ENCODE measurements around the gene SPINT2. TPM values are rescaled to one million over a fixed set of nuclear protein-coding genes. Genes with fewer than 3 reads are reported as not detected.
"Not testable (repeated sequence)": the region's sequence is repeated elsewhere in the genome, so short reads cannot be mapped to it uniquely, and the experiment has no call there.

The SPINT2 gene
- total and polyA plus RNA-seq, 4 donors: 7.0 to 43.0 (median 10.7) TPM

DNA sequence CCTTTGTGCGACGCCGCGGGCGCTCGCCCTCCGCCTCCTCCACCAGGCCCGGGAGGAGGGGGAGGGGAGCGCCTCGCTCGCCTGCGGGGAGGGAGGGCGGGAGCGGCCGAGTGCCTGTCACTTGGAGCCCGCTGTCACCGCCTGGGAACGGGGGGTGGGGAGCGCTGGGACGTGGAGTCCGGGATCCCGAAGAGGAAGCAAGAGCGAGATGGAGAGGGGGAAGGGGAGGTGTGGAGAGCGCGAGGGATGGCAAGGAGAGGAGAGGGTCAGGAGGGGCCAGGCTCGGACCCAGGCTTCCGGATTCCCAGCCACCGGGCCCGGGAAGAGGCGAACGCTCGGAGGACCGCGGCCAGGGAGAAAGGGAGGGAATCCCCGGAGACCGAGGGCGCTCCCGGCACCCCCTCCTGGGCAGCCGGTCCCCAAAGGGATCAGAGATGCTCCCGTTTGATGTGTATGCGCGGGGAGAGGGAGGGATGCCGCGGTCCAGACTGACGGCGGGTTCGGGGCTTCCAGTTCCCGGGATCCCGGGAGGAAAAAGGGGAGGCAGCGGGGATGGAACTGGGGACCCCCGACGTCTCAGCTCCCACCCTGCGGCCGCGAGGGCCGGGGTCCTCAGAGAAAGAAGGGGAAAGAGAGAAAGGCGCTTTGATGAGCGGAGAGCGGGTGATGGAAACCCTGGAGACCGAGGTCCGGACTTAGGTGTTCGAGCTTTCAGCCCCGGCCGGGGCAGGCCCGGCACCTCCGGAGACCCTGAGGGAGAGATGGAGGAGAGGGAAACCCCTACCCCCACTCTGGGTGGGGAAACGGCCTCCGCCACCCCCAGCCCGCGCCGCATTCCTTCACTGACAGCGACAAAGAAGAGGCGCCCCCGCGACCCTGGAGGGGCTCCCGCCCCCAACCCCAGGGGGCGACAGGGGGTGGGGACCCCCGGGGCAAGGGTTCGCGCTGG is 35.6 kb upstream of the SPINT2 start (continued):
- TF ChIP-seq, protein P1, sequence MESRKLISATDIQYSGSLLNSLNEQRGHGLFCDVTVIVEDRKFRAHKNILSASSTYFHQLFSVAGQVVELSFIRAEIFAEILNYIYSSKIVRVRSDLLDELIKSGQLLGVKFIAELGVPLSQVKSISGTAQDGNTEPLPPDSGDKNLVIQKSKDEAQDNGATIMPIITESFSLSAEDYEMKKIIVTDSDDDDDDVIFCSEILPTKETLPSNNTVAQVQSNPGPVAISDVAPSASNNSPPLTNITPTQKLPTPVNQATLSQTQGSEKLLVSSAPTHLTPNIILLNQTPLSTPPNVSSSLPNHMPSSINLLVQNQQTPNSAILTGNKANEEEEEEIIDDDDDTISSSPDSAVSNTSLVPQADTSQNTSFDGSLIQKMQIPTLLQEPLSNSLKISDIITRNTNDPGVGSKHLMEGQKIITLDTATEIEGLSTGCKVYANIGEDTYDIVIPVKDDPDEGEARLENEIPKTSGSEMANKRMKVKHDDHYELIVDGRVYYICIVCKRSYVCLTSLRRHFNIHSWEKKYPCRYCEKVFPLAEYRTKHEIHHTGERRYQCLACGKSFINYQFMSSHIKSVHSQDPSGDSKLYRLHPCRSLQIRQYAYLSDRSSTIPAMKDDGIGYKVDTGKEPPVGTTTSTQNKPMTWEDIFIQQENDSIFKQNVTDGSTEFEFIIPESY (IDR thresholded peaks at IDR 0.05): no peak
- TF ChIP-seq RAD21 (IDR thresholded peaks at IDR 0.05) (no peak), YY1 (IDR thresholded peaks at IDR 0.05) (no peak), NR2F2 (IDR thresholded peaks at IDR 0.05) (no peak), EGR1 (IDR thresholded peaks at IDR 0.05; ENCODE audit: low read depth in 2 of 2) (no peak), JUND (IDR thresholded peaks at IDR 0.05) (no peak), TAF1 (conservative IDR thresholded peaks at IDR 0.05) (no peak)
- TF ChIP-seq, protein P2, sequence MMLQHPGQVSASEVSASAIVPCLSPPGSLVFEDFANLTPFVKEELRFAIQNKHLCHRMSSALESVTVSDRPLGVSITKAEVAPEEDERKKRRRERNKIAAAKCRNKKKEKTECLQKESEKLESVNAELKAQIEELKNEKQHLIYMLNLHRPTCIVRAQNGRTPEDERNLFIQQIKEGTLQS (IDR thresholded peaks at IDR 0.05): no peak

DNA sequence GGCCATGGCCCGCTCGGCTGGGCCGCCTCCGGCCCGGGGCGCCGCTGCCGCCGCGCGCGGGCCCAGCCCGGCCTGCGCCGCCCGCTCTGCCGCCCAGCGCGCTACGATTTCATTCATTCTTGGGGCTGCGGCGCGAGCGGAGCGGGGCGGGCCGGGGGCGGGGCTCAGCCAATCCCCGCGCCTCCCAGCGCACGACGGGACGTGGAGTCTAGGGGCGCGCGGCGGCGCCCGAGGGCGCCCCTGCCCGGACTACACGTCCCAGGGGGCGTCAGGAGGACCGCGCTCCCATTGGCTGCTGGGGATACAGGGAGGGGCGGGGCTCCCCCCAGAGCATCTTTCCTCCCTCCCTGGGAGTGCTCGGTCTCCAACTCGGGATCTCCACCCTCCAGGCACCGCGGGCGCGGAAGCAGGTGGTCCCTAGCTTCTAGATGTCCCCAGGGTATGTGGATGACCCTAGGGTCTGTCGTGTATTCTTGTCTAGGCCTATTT is 34.7 kb upstream of the SPINT2 start:
- H3K27me3 ChIP-seq (ENCODE audit: control insufficient read depth in 4 of 4, insufficient read depth in 4 of 4, low read length in 3 of 4): peaks cover 0 to 9% (median 4%) of the 10 kb centered on the region in 4 donors
- 3% methylated on average over 54 of the region's 54 CpGs for WGBS
- H3K9me3 ChIP-seq (ENCODE audit: control insufficient read depth in 4 of 4, low read length in 3 of 4): no peaks in the 10 kb centered on the region
- peak overlapping the region in 1 of 3 donors; percentile 33 for H3K4me3 ChIP-seq (ENCODE audit: low read depth in 1 of 3, low read length in 3 of 3)
- H3K4me1 ChIP-seq (ENCODE audit: control insufficient read depth in 4 of 4, insufficient read depth in 4 of 4, low read length in 3 of 4): peaks cover 0 to 8% (median 2%) of the 10 kb centered on the region in 4 donors
- no peak overlapping the region for H3K27ac ChIP-seq (ENCODE audit: low read depth in 1 of 2, low read length in 2 of 2)
- no peak overlapping the region for H3K9ac ChIP-seq (ENCODE audit: low read depth in 1 of 2, low read length in 2 of 2)
- no peaks in the 10 kb centered on the region for H3K36me3 ChIP-seq (ENCODE audit: control insufficient read depth in 4 of 4, insufficient read depth in 3 of 4, low read depth in 1 of 4, low read length in 3 of 4)
- no peak for TF ChIP-seq TAF1 (conservative IDR thresholded peaks at IDR 0.05)
- TF ChIP-seq, protein P2 (IDR thresholded peaks at IDR 0.05): no peak
- no peak for TF ChIP-seq EGR1 (IDR thresholded peaks at IDR 0.05; ENCODE audit: low read depth in 2 of 2)
- TF ChIP-seq SP1 (IDR thresholded peaks at IDR 0.05): no peak
- TF ChIP-seq GABPA (IDR thresholded peaks at IDR 0.05 in 1 of 2, conservative IDR thresholded peaks at IDR 0.05 in 1 of 2): no peak
- no peak for TF ChIP-seq NR2F2 (IDR thresholded peaks at IDR 0.05)
- no peak for TF ChIP-seq RXRA (IDR thresholded peaks at IDR 0.05)
- no peak for TF ChIP-seq HNF4G (IDR thresholded peaks at IDR 0.05)
- no peak for TF ChIP-seq JUND (IDR thresholded peaks at IDR 0.05)
- no peak for TF ChIP-seq FOXA2 (IDR thresholded peaks at IDR 0.05)
- TF ChIP-seq, protein P3, sequence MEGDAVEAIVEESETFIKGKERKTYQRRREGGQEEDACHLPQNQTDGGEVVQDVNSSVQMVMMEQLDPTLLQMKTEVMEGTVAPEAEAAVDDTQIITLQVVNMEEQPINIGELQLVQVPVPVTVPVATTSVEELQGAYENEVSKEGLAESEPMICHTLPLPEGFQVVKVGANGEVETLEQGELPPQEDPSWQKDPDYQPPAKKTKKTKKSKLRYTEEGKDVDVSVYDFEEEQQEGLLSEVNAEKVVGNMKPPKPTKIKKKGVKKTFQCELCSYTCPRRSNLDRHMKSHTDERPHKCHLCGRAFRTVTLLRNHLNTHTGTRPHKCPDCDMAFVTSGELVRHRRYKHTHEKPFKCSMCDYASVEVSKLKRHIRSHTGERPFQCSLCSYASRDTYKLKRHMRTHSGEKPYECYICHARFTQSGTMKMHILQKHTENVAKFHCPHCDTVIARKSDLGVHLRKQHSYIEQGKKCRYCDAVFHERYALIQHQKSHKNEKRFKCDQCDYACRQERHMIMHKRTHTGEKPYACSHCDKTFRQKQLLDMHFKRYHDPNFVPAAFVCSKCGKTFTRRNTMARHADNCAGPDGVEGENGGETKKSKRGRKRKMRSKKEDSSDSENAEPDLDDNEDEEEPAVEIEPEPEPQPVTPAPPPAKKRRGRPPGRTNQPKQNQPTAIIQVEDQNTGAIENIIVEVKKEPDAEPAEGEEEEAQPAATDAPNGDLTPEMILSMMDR (IDR thresholded peaks at IDR 0.05; ENCODE audit: low read depth, low read length, missing input control): no peak
- TF ChIP-seq, protein P1 (IDR thresholded peaks at IDR 0.05): no peak
- no peak for TF ChIP-seq YY1 (IDR thresholded peaks at IDR 0.05)
- TF ChIP-seq, protein P4, sequence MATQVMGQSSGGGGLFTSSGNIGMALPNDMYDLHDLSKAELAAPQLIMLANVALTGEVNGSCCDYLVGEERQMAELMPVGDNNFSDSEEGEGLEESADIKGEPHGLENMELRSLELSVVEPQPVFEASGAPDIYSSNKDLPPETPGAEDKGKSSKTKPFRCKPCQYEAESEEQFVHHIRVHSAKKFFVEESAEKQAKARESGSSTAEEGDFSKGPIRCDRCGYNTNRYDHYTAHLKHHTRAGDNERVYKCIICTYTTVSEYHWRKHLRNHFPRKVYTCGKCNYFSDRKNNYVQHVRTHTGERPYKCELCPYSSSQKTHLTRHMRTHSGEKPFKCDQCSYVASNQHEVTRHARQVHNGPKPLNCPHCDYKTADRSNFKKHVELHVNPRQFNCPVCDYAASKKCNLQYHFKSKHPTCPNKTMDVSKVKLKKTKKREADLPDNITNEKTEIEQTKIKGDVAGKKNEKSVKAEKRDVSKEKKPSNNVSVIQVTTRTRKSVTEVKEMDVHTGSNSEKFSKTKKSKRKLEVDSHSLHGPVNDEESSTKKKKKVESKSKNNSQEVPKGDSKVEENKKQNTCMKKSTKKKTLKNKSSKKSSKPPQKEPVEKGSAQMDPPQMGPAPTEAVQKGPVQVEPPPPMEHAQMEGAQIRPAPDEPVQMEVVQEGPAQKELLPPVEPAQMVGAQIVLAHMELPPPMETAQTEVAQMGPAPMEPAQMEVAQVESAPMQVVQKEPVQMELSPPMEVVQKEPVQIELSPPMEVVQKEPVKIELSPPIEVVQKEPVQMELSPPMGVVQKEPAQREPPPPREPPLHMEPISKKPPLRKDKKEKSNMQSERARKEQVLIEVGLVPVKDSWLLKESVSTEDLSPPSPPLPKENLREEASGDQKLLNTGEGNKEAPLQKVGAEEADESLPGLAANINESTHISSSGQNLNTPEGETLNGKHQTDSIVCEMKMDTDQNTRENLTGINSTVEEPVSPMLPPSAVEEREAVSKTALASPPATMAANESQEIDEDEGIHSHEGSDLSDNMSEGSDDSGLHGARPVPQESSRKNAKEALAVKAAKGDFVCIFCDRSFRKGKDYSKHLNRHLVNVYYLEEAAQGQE (IDR thresholded peaks at IDR 0.05): no peak
- DNase-seq (ENCODE audit: low spot score): no peak

DNA sequence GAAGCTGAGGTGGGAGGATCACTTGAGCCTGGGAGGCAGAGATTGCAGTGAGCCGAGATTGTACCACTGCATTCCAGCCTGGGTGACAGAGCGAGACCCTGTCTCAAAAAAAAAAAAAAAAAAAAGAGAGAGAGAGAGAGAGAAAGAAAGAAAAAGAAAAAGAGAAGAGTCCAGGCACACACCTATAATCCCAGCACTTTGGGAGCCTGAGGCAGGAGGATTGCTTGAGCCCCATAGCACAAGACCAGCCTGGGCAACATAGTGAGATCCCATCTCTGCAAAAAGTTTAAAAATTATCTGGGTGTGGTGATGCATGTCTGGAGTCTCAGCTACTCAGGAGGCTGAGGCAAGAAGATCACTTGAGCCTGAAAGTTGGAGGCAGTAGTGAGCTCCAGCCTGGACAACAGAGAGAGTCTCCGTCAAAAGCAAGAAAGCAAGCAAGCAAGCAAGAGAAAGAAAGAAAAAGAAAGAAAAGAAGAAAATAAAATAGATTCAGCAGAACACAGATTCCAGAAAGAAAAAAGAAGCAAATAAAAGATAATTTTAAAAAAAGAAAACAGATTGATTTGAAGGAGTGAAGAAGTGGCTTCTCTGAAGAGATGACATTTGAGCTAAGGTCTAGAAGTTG is 33.8 kb upstream of the SPINT2 start:
- H3K4me3 ChIP-seq (ENCODE audit: low read depth in 1 of 3, low read length in 3 of 3); H3K27me3 ChIP-seq (ENCODE audit: control insufficient read depth in 4 of 4, insufficient read depth in 4 of 4, low read length in 3 of 4); H3K27ac ChIP-seq (ENCODE audit: low read depth in 1 of 2, low read length in 2 of 2); H3K4me1 ChIP-seq (ENCODE audit: control insufficient read depth in 4 of 4, insufficient read depth in 4 of 4, low read length in 3 of 4); H3K9ac ChIP-seq (ENCODE audit: low read depth in 1 of 2, low read length in 2 of 2); H3K36me3 ChIP-seq (ENCODE audit: control insufficient read depth in 4 of 4, insufficient read depth in 3 of 4, low read depth in 1 of 4, low read length in 3 of 4); DNase-seq (ENCODE audit: low spot score); H3K9me3 ChIP-seq (ENCODE audit: control insufficient read depth in 4 of 4, low read length in 3 of 4): not testable (repeated sequence)
- WGBS: 68% methylated on average over 3 of the region's 3 CpGs
